Adipocyte (in vitro differentiated cells): ENCODE results near the gene FDXR.

Source experiments
- DNase-seq: peaks from one replicate; pipeline ENCODE4 v3.0.0-alpha.2; 2015; ENCODE audit warnings: low read depth
- H3K27me3 ChIP-seq: replicated peaks from 2 replicates; pipeline ENCODE4 v1.7.0; 2013; ENCODE audit warnings: mild to moderate bottlenecking, low read length, moderate library complexity; ENCODE audit not compliant: control insufficient read depth, insufficient read depth
- H3K36me3 ChIP-seq: 2 replicates; pipeline ENCODE4 v1.7.0; 2013; ENCODE audit warnings: low read length, mild to moderate bottlenecking, moderate library complexity; ENCODE audit not compliant: control insufficient read depth, insufficient read depth, severe bottlenecking
- H3K4me1 ChIP-seq: 2 replicates; pipeline ENCODE4 v1.7.0; 2013; ENCODE audit warnings: mild to moderate bottlenecking, low read length, moderate library complexity; ENCODE audit not compliant: control insufficient read depth, insufficient read depth
- H3K4me3 ChIP-seq: 2 replicates; pipeline ENCODE4 v1.7.0; 2013; ENCODE audit warnings: mild to moderate bottlenecking, low read length, moderate library complexity
- H3K9ac ChIP-seq: 2 replicates; pipeline ENCODE4 v1.7.0; 2013; ENCODE audit warnings: mild to moderate bottlenecking, low read length, moderate library complexity
- H3K9me3 ChIP-seq: 2 replicates; pipeline ENCODE4 v1.7.0; 2013; ENCODE audit warnings: mild to moderate bottlenecking, low read length, moderate library complexity; ENCODE audit not compliant: control insufficient read depth

FDXR gene, protein sequence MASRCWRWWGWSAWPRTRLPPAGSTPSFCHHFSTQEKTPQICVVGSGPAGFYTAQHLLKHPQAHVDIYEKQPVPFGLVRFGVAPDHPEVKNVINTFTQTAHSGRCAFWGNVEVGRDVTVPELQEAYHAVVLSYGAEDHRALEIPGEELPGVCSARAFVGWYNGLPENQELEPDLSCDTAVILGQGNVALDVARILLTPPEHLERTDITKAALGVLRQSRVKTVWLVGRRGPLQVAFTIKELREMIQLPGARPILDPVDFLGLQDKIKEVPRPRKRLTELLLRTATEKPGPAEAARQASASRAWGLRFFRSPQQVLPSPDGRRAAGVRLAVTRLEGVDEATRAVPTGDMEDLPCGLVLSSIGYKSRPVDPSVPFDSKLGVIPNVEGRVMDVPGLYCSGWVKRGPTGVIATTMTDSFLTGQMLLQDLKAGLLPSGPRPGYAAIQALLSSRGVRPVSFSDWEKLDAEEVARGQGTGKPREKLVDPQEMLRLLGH

DNA sequence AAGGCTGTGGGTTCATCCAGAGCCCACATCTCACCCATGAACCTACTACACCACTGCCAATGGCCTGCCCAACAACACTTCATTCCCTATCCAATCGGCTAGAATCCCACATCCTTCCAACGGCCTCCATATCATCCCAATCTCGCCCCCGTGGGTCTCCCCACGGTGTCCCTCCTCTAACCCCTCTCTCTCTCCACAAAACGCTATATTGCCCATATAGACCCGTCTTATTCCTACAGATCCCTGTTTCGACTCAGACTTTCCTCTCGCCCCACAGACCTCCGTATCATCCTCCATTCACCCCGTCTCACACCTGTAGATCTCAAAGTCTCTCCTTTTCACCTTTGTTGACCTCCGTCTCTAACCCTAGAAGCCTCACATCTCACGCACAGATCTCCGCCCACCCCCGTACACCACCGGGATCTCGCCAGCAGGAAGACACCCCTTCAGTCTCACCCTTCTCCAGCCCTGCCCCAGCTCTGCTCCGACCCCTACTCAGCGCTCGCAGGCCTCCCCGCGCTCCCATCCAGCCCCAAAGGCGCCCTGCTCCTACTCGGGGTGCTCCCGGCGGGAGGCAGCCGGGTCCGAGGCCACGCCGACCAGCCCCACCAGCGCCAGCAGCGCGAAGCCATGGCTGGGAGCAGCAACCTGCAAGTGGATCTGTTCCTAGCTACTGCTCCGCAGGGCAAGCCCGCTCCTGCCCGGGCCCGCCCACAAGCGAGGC, at the start of gene FDXR:
Gene FDXR (minus strand): TSS at position 682 of the 724 bp plus-strand sequence. CDS start 50 bp downstream, at position 632.
- Histone ChIP-seq H3K9me3 (no peaks in the 10 kb centered on the region), H3K9ac (peak within 1 kb of the TSS; percentile 94), H3K36me3 (no peaks in the 10 kb centered on the region), H3K4me1 (peaks cover 24% of the 10 kb centered on the region), H3K27me3 (no peaks in the 10 kb centered on the region), H3K4me3 (peak within 1 kb of the TSS; percentile 94)
- no peak for DNase-seq

DNA sequence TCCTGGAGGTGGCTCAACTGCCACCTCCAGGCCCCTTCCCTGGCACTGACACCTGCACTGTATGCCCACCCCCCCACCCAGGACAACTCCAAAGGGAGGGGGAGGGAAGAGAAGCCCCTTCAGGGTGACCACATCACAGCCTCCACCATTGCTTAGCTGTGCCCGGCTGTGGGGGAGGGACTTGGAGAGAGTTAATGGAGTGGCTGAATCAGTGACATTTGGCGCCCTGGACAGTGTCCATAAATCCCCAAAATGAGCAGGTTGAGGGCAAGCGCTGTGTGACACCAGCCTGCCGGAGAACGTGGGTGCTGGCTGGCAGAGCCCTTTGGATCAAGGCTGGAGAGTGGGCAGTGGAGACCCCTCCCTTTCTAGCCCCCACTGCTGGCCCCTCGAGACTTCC, 49.4 kb upstream of the FDXR start:
- Histone ChIP-seq H3K9ac (no peak overlapping the region), H3K4me1 (no peaks in the 10 kb centered on the region), H3K27me3 (peaks cover 58% of the 10 kb centered on the region), H3K36me3 (no peaks in the 10 kb centered on the region), H3K4me3 (no peak overlapping the region), H3K9me3 (no peaks in the 10 kb centered on the region)
- DNase-seq, result no peak

DNA sequence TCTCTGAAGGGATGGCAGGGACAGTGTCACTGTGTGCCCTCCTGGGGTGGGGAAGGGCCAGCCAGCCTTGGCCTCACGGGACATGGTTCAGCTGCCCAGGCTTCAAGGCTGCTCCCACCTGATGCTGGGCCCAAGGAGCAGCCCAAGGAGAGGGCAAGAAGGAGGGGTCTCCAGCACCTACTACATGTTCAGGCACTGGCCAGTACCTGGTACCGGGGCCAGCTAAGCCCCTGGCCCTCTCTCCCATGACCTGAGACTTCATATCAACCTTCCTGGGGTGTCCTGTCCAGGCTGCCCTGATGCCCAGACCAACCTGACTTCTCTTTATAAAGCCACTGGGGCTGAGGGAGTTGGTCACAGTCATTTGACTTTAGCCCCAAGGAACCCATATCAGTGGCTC, 49.0 kb upstream of the FDXR start:
- peaks cover 62% of the 10 kb centered on the region for H3K27me3 ChIP-seq

DNA sequence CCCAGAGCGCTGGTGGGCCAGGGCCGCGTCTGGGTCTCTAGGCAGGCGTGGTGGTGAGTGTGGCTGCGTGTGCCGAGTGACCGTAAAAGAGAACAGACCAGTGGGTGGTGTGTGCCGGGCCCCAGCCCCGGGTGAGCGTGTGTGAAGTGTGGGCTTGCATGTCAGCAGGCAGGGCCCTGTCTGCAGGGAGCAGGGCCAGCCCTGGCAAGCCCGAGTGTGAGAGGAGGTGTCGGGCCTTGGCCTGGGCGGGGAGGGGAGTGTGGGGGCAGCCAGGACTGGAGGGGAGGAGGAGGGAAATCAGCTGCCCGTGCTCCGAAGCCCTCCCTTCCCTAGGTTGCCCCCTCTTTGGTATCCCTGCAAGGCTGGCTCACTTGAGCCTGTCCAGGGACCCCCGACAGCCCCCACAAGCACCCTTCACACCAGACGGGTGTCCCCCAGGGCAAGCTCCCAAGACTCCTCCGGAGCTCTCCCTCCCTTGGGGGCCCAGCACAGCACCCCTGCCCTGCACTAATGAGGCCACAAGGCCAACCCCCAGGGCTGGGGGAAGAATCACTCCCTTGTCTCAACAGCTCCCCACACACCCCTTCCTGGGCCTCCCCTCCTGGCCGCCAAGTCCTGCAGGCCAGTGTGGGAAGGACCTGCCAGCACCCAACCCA, 48.4 kb upstream of the FDXR start:
- H3K4me1 ChIP-seq, result no peaks in the 10 kb centered on the region
- H3K36me3 ChIP-seq, result no peaks in the 10 kb centered on the region
- H3K27me3 ChIP-seq, result peaks cover 65% of the 10 kb centered on the region
- H3K9ac ChIP-seq, result no peak overlapping the region
- H3K9me3 ChIP-seq, result no peaks in the 10 kb centered on the region
- no peak for DNase-seq
- no peak overlapping the region for H3K4me3 ChIP-seq

More for the DNA sequence above, 49.0 kb upstream of the FDXR start:
- no peaks in the 10 kb centered on the region for H3K9me3 ChIP-seq
- H3K9ac ChIP-seq, result no peak overlapping the region
- no peaks in the 10 kb centered on the region for H3K4me1 ChIP-seq
- H3K36me3 ChIP-seq, result no peaks in the 10 kb centered on the region
- DNase-seq, result no peak
- H3K4me3 ChIP-seq, result no peak overlapping the region

DNA sequence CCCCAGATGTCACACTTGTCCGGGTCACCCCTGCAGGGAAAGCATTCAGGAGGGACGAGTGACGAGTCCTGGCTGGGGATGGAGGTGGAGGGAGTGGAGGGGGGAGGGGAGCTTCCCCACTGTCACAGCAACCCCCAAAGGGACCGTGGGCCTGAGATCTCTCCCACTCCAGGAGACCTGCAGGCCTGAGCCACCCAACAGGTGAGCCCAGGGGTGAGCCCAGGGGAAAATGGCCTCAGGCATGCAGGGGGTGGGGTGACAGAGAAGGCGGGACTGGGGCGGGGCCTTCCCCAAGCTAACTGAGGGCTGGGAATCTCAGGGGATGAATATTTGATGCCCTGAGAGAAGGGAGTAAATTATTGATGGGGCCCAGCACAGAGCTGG, 47.8 kb upstream of the FDXR start:
- H3K4me3 ChIP-seq, result no peak overlapping the region
- no peak overlapping the region for H3K9ac ChIP-seq
- no peaks in the 10 kb centered on the region for H3K4me1 ChIP-seq
- no peaks in the 10 kb centered on the region for H3K36me3 ChIP-seq
- DNase-seq, result no peak
- H3K9me3 ChIP-seq, result no peaks in the 10 kb centered on the region
- H3K27me3 ChIP-seq, result peaks cover 60% of the 10 kb centered on the region

DNA sequence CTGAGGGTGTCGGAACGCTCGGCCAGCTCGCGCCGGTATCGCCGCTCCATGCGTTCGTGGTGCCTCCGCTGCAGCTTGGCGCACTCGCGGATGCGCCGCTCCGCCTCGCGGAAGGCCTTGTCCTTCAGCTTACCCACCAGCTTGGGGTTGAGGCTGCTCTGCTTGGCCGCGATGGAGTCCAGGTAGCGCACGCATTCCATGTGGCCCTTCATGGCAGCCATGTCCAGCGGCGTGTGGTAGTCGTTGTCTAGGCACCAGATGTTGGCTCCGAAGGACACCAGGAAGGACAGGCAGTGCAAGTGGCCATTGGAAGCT, 47.5 kb upstream of the FDXR start:
- Histone ChIP-seq H3K36me3 (no peaks in the 10 kb centered on the region), H3K9ac (no peak overlapping the region), H3K9me3 (no peaks in the 10 kb centered on the region), H3K4me1 (no peaks in the 10 kb centered on the region), H3K4me3 (no peak overlapping the region), H3K27me3 (peaks cover 56% of the 10 kb centered on the region)
- DNase-seq, result no peak

DNA sequence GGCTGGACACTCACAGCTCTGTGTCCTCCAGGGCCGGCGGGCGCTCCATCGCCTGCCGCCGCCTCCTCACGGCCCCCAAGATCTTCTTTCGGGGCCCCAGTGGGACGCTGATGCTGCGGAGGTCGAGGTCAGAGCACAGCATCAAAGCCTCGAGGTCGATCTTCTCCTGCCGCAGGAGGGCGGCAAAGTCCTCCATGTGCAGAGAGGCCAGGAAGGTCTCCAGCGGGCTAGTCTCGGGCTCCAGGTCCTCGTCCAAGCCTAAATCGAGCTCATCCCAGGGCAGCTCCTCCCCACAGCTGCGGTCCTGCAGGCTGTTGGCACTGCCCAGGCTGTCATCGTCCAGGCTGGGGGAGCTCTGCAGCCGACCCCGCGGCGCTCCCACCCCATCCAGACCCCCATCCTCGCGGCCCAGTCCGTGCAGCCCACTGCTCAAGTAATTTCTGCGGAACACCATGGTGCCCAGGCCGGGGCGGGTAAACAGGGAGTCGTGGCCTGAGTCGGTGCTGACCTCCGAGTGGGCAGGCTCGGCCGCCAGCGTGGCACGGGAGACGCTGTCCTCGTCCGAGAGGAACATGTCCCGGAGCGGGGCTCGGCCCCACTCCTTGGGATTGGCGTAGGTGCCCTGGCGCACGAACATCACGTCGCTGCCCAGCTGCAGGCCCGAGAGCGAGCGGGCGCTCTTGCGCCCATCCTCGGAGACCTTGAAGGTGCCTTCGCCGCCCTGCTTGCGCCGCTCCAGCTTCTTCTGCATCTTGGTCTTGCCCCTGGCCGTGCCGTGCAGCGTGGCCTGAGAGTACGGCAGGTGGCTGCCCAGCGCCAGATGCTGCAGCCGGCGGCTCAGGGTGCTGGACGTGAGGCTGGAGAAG, 46.9 kb upstream of the FDXR start:
- Histone ChIP-seq H3K36me3 (no peaks in the 10 kb centered on the region), H3K4me3 (no peak overlapping the region), H3K9ac (no peak overlapping the region), H3K4me1 (no peaks in the 10 kb centered on the region), H3K27me3 (peaks cover 53% of the 10 kb centered on the region), H3K9me3 (no peaks in the 10 kb centered on the region)
- no peak for DNase-seq

DNA sequence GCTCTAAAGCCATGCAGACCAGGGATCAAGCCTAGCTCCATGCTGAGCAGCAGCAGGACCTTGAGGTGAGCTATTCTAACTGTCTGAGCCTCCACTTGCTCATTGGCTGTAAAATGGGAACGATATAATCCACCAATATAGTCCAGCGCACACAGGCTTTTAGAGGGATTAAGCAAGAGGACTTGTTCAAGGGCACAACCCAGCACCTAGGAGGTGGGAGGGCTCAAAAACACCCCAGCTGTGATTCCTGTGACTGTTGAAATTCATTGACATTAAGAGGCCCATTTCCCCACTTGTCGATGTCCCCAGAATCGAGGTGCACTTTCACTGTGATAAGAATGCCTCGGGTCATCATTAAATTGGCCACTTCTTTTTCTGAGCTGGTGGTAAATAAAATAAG, 46.1 kb upstream of the FDXR start:
- H3K4me1 ChIP-seq, result no peaks in the 10 kb centered on the region
- H3K4me3 ChIP-seq, result no peak overlapping the region
- no peak for DNase-seq
- H3K9ac ChIP-seq, result no peak overlapping the region
- H3K36me3 ChIP-seq, result no peaks in the 10 kb centered on the region
- no peaks in the 10 kb centered on the region for H3K9me3 ChIP-seq
- peaks cover 46% of the 10 kb centered on the region for H3K27me3 ChIP-seq

DNA sequence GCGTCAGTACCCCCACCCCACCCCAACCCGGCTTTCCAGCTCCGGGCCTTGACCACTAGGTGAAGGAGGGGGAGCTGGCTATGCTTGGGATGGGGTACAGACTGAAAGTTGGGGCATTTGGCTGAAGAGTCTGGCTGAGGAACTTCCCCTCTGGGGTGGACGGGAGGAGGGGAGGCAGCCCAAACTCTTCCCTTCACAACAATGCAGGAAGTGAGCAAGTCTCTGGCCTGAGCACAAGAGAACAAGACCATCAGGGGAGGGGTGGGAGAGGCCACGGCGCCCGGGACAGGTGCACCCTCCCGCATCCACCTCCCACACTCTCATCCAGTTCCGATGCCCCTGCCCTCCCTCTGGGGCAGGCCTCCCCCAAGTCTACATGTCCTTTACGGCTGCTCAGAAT, 44.6 kb upstream of the FDXR start:
- peaks cover 39% of the 10 kb centered on the region for H3K27me3 ChIP-seq
- no peaks in the 10 kb centered on the region for H3K36me3 ChIP-seq
- no peak for DNase-seq
- H3K4me1 ChIP-seq, result no peaks in the 10 kb centered on the region
- no peak overlapping the region for H3K9ac ChIP-seq
- no peaks in the 10 kb centered on the region for H3K9me3 ChIP-seq
- no peak overlapping the region for H3K4me3 ChIP-seq

DNA sequence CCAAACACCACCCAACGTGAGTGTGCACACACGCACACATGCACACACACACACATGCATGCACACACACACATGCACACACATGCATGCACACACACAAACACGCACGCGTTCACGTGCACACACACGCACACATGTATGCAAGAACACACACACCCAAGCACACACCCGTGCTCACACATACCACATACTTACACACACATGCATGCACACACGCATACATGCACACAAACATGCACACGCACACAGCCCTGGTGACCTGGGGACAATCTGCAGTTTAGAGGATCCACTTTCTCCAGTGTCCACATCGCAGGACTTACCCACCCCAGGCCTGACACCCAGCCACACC, 44.0 kb upstream of the FDXR start:
- no peaks in the 10 kb centered on the region for H3K36me3 ChIP-seq
- DNase-seq, result no peak
- no peak overlapping the region for H3K9ac ChIP-seq
- peaks cover 35% of the 10 kb centered on the region for H3K27me3 ChIP-seq
- H3K4me3 ChIP-seq, result no peak overlapping the region
- H3K4me1 ChIP-seq, result no peaks in the 10 kb centered on the region
- H3K9me3 ChIP-seq, result no peaks in the 10 kb centered on the region
